Activated T-cell treated with anti-CD3 and anti-CD28 coated beads for 48 hours (primary cell): ENCODE measurements around the gene LRRC46.

Source experiments
- DNase-seq: peaks from one replicate; pipeline ENCODE4 v3.0.0-alpha.2; 2020; ENCODE audit warnings: low read depth

Gene LRRC46

DNA sequence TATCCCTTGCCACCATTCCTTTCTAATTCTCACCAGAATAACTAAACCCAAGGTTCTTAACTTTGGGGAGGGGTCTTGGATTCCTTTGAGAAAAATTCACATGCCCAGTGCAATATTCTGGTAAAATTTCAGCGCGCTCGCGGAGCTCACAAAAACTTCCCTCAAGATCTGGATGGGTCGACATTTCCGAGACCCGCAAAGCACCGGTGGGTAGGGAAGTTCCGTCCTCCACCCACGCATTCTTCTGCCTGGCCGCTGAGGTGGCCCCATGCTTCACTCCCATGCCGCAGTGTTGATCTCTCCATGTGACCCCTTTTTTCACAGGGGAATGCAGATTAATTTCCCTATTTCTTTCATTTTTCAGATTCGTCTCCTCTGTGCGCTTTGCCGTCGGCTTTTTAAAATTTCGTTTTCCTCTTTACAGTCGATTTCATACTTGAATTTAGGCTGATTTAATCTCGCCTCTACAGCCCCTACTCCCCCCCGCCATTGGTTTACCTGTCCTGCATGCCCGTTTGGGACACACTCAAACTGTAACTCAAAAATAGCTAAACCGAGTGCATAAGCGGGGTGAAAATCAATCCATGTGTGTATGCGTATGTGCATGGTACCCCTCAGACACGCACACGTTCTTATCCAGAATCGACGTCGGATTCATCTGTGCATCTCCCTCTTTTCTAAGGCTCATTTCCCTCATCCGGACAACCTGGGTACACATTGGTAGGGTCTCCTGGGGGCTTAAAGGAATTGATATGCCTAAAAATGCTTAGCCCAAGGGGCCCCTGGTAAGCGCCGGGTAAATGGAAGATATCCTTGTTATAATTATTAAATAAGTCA is 20.9 kb downstream of the LRRC46 start:
- DNase-seq, result no peak

DNA sequence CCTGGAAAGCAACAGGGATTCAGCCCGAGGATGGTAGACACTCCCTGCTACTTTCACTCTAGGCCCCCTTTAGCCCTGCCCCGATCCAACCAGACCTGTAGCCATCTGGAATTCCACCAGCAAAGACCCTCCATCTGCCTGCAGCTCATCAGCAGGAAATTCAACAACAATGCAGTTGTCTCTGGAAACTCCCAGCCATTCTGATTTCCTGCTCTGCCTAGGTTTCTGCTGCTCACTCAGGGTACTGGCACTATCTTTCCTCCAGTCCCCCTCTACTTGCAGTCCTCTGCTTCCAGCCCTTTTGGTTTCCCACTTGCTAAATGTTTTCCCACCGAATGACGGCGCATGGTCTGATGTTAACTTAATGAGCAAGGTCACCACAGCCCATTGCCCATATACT is 22.1 kb downstream of the LRRC46 start:
- DNase-seq, result no peak

DNA sequence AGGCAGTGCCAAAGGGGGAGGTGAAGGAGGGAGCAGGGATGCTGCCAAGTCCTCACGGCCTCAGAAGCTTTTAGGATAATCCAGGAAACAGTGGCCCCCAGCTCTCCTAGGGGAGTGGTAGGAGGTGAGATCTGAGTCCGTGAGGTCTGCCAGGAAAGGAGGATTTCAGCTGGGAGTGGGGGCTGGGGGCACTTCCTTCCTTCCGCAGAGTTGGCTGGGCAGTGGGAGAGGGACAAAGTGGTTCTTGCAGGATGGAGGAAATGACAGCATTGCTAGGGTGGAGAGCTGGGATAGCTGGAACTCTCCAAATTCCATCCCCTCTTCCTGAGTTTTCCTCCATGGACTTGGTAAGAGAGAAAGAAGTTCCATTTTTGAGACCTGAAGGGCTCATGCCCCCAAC is 24.3 kb downstream of the LRRC46 start:
- no peak for DNase-seq

DNA sequence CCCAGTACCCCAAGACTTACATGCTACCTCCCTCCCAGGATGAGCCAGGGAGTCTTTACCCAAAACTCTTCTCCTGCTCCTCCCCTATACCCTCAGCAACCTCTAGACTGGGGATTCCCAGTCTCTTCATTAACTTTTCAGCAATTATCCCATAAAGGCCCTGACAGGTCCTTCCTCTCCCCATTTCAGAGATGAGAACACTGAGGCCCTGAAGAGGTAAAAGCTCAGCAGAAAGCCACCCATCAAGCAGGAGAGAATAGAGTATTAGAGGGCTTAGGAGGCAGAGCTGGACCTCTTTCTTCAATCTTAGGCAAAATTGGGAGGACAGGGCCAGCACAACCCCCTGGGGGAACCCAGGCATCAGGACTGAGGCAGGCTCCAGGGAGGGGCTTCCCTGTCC is 25.4 kb downstream of the LRRC46 start:
- no peak for DNase-seq

DNA sequence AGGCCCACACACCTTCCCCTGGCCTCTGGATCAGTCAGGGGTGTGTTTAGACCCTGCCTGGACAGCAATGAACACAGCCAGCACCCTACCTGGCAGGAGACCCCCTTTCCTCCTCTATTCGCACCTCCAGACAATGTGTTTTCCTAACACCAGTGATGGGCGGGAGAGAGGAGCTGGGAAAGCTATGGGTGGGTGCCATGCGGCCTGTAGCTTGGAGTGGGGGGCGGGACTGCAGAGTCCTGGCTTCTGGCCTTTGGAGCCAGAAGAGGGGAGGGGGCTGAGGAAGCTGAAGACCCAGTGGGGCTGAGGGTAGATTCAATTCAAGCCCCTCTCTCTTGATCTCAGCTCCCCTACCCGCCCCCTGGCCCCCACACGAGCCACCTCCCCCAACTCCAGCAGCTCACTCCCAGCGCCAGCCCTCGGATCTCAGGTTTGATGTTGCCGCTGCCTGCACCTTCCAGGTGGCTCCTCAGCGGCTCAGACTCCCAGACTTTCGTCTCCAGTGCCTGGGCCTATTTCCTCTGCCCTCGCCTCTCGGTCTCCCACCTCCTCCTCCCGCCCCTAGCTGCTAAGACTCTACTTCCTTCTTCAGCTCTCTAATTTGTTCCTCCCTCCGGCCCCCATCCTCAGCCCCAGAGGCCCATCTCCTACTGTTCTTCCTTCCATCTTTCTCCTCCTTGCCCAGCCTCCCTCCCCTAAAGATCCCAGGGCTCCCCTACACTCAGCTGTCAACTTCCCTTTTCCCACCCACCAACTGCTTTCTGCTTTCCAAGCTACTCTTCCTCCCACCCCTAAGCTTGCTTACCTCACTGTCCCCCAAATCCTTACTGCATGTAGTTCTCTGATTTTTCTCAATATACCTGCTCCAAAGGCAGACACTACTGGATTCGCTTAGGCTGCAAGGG is 26.3 kb downstream of the LRRC46 start:
- DNase-seq, result no peak

DNA sequence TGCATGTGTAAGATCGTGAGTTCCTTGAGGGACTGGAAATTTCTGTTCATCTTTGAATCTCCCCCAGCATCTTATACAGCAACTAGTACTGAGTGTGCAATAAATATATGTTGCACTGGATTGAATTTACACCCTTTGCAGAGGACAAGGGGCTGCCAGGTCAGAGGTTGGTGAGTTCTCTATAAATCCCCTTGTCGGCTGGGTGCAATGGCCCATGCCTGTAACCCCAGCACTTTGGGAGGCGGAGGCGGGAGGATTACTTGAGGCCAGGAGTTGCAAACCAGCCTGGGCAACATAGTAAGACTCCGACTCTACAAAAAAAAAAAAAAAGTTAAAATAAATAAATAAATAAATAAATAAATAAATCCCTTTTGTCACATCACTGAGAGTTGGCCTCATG is 28.9 kb downstream of the LRRC46 start:
- no peak for DNase-seq

DNA sequence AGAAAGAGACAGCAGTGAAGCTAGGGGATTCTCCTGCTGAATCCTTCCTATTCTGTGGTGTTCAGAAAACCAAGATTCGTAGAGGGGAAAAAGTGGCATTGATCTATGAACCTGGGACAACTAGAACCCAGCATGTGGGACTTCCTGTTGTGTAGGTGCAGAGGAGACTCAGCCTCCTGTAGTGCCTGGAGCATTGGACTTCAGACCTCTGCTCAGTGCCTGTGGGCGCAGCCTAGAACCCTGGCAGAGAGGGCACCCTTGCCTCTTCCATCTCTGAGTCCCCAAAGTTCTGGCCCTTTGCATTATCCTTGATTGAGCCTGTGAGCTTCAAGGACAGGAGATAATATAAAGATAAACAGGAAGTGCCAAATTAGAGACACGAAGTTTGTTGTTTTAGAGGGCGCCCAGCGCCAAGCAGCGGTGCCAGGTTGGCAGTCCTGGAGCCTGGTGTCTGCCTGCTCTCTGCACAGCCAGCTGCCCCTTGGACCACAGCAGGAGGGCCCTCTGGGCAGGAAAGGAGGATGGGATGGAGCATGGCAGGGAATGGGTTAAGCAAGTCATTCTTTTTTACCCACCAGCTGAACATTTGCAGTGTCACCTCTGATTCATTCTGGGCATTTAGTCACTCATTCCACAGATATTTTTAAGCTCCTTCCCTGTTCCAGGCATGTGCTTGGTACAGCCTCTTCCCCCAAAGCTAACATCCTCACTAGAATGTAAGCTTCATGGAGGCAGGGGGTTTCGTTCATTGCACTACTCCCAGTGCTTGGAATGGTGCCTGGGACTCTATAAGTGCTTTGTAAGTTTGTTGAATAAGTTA is 31.4 kb downstream of the LRRC46 start:
- no peak for DNase-seq

DNA sequence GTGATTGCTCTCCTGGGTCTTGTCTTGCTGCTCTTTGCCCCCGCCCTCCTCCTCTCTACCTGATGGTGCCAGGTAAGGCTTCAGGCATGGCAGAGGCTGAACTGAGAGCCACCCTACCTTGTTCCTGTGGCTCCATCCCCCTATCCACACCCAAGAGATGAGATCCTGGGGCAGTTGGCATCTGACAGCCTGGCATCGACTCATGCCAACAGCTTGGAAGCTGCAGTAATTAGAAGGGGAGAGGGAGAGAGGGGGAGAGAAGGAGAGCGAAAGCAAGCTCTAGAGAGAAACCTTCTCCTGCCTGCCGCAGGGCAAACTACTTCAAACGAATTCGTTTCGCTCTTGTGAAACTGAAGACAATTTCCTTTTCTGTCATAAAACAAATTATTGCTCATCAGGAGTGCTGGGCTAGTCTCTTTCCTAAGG is 33.3 kb downstream of the LRRC46 start:
- no peak for DNase-seq

DNA sequence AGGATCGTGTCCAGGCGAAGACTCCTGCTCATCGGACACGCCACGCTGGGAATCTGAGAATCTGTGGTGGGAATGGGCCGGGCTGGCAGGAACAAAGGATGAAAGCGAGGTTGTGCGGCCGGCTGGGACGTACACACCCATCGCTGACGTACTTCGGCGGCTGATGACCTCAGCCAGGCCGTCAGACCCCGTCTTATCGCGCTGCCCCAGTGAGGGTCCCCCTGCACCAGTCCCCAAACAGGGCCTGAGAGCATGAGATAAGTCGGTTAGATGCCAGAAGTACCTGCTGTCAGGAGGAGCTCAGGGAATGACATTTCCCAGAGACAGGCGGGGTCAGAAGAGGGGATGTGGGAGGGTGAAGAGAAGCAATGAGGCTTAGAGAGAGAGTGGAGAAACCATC is 35.5 kb downstream of the LRRC46 start:
- no peak for DNase-seq

DNA sequence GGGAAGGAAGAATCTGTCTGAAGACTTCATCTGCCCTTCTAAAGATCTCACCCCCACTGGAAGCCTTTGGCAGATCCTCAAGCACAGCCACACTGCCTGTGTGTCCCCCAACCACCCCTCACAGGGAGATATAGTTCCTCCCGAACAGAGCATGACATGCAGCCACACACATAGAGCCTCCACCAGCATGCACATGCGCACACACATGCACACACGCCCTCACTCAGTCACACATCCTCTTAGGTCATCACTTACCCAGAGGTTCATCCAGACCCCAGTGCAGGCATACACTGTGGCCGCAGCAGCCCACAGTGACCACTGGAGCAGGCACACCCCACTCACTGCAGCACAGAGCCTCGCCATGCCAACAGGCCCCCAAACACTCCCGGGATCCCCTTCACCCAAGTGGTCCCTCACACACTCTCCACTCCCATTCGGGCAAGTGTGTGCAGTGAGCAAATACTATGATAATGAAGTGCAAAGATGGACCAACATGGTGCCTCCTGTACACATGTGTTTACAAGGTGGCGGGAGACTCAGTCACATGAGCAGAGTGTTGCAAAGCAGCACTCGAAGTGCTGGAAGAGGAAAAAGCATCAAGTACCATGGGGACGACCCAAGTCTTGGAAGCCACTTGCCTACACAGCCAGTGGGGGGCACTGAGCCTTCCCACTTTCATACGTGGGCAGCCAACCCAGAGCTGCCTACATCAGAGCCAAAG is 36.5 kb downstream of the LRRC46 start:
- no peak for DNase-seq

DNA sequence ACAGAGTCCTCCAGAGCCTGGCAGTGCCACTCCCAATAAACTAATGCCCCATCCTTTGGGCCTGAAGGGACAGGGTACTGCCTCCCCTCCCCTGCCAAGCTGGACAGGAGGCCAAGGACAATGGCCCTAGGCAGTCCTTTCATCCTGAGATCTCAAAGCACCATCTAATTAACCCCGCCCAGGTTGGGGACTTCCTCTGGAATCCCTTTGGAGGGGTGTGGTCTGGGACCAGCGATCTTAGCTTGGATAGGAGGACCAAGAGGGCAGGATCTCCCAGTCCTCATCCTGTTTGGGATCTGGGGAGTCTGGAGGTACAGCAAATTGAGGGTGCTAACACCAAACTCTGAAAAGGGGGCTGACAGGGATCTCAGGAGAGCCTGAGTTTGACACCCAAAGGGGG is 37.6 kb downstream of the LRRC46 start:
- no peak for DNase-seq

DNA sequence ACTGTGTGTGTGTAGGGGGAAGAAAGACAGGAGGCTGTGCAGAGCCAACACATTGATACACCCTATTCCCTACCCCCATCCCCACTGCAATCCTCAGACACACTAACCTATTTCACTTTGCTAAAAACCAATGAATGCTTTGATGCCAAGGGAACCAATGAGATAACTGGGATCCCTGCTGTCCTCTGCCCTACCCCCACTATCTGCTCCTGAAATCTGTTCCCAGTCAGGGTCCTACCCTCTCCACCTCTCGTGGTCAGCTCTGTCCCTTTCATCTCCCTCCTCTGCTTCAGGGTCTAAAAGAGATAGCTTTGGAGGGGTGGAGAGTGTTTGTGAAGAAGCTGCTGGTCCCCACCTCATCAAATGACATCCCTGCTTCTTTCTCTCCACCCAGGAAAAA is 38.6 kb downstream of the LRRC46 start:
- no peak for DNase-seq

DNA sequence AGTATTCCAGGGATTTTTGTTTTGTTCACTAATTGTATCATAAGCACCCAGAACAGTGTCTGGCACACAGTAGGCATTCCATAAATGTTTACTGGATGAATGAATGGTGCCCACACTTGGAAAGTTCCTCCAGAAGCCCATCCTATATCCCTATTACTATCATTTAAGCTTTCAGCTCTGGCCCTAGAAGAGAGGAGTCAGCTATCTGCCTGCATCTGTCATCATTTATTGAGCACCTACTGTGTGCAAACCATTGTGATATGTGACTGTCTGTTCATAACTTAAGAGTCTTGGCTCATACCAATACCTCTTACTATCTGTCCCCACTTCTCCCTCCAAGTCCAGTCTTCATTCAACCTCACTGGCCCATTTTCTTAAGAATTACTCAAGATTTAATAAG is 39.6 kb downstream of the LRRC46 start:
- DNase-seq, result no peak

DNA sequence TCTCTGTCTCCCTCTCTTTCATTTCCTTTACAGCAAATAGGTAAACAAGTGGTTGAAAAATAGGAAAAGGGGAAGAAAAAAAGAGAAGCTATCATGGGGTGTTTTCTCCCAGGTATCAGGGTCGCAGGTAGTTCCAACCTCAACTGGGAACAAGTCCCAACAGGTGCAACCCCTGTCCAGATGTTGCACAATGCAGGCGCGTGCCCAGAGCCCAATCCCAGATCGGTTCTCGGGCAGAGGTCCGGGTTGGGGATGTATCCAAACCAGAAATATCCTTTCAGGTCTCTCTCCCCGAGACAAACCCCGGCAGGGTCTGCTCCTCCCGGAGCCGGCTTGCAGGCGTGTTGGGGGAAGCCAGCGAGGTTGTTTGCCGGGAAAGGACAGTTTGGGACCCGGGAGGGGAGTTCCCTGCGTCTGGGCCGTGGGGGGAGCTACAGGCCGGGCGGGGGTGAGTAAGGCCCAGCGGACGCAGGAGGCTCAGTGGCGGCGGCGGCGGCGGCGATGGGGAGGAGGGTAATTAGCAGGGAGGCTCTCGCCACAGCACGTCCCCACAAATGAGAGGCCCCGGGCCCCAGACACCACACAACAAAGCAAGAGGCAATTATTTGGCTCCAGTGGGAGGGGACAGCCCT is 40.7 kb downstream of the LRRC46 start:
- DNase-seq, result no peak

DNA sequence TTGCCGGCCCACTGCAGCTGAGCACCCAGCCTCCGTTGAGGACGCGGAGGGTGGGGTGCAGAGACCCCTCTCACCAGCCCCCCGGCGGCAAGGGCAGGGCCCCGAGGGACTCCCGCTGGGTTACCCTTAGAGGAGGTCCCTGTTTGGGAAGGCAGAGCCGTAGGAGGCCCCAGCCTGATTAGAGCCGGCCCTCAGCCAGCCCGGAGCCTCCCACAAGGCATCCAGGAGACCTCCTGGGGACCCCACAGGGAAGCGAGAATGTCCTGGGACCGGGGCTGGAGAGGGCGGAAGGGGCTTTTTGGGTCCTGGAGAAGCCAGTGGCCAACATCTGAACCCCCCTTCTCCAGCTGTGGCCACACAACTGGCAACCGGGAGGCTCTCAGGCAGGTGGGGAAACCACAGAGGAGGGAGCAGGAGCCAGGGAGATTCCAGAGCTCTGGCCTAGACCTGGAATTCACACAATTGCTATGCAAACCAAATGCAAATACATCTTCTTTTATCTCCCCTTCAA is 41.2 kb downstream of the LRRC46 start:
- DNase-seq, result no peak

DNA sequence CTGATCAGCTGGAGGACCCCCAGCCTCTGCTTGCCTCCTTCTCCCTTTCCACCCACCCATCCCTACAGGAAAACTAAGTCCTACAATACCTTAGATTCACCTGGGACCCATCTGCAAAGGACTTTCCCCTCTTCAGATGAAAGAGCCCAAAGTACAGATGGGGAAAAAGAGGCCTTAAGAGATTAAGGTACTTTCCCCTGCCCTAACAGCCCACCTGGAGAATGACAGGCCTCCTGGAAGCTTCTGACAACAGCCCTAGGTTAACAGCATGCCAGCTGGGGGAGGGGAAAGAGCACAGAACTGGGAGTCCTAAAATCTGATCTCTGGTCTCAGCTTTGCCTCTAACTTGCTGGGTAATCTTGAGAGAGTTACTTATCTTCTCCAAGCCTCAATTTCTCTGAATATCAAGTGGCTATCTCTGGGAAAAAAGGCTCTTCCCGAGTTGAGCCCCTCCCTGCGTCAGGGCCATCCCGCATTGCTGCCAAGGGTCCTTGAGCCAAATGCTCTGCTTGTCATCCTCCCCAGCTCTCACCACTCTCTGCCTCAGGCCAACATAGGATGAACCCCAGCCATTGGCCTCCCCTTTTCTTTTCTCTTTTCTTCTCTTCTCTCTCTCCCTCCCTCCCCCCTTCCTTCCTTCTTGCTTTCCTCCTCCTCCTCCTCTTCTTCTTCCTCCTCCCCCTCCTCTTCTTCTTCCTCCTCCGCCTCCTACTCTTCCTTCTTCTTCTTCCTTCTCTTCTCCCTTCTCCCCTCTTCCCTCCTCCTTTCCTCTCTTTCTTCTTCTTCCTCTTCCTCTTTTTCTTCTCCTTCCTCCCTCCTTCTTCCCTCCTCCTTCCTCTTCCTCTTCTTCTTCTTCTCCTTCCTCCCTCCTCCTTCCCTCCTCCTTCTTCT is 42.0 kb downstream of the LRRC46 start:
- DNase-seq, result no peak

DNA sequence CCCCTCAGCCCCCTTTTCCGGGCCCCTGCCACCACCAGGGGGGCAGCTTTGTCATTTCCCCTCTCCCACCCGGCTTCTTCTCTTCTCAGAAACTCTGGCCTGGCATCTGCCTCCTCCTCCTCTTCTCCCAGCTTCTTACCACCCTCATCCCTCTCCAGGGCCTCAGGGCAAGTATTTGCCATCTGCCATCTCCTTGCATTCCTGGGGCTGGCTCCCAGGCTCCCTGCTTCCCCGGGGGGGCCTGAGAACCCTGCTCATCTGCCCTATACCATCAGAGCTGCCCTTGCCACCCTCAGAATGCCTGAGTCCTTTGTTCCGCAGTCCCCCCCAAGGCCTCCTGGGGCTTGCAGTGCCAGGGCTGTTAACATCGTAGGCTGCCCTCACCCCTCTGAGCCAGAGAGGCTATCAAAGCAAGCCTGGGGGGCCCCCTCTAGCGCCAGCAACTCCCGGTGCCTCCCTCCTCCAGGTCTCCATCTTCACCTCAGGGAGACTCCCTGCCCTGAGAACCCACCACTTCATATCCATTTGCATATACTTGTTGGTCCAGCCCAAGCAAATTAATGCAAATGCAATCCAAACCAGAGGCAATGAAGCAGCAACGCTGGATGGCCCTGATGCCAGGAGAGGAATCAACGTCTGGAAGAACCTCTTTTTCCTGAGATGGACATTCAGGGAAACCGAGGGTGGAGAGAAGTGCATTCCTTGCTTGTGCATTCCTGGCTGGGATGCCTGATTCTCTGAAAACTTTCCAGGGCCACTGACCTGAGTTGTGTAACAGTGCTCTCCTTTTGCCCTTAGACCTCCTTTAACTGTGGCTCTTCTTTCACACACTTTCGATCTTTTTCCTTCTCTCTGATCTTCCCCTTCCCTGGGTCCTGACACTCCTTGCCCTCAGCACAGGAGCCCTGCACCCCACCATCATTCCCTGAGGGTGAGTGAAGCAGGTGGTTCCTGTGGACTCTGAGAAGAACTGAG is 43.8 kb downstream of the LRRC46 start:
- DNase-seq, result no peak

DNA sequence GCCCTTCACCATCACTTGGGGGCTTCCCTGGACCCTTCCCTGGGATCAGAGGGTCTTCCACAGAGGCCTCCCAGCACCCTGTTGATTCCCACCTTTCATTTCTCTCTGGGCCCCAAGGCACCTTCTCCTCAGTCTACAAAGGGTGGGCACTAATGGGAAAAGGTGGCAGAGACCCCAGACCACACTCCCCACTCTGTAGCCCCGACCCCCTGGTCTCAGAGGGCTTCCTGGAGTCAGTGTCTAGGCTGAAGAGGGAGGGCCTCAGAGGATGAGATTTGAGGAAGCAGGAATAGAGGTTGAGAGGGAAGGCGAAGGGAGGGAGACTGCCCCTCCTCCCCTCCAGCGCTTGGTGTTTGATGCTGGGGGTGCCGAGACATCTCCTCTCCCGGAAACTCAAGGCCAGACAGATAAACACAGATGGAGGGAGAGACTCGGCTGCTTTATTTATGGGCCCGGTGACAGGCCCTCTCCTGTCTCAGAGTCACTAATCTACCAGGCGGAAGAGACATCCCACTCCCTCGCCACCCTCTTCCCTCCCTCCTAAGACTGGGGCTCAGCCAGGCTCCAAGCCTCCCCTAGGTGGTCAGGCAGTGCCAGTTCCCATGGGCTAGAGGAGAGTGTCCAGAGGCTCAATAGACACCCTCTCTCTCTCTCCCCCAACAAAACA is 46.0 kb downstream of the LRRC46 start:
- DNase-seq, result no peak
